A204.1 (cell line): ENCODE results near the gene RSPH1.
"Not testable (repeated sequence)": the region's sequence is repeated elsewhere in the genome, so short reads cannot be mapped to it uniquely, and the experiment has no call there.

Source experiments
- FAIRE-seq: peaks from 2 replicates; lab custom pipeline; 2012; peaks lifted over from hg19 to GRCh38; lab: Jason Lieb, UNC

The RSPH1 gene

GRCh38 chr21:42486072-42486471 is 10.0 kb downstream of the RSPH1 start:
- no peak for FAIRE-seq

GRCh38 chr21:42484966-42485365 is 11.1 kb downstream of the RSPH1 start:
- no peak for FAIRE-seq

DNA sequence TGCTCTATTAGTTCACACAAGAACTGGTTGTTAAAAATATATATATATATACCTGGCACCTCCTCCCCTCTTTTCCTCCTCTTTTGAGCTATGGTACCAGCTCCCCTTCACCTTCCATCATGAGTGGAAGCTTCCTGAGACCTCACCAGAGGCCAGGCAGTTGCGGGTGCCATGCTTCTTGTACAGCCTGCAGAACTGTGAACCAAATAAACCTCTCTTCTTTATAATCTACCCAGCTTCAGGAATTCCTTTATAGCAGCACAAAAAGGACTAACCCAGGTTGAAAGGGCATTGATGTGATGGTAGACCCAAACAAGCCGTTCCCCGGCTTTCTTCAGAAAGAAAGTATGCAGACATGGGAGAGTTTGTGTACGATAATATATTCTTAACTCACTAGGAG is 14.9 kb downstream of the RSPH1 start:
- no peak for FAIRE-seq

GRCh38 chr21:42480736-42481135 is 15.3 kb downstream of the RSPH1 start:
- no peak for FAIRE-seq

- no peak for FAIRE-seq
Measured at GRCh38 chr21:42479582-42479981, 16.4 kb downstream of the RSPH1 start.

DNA sequence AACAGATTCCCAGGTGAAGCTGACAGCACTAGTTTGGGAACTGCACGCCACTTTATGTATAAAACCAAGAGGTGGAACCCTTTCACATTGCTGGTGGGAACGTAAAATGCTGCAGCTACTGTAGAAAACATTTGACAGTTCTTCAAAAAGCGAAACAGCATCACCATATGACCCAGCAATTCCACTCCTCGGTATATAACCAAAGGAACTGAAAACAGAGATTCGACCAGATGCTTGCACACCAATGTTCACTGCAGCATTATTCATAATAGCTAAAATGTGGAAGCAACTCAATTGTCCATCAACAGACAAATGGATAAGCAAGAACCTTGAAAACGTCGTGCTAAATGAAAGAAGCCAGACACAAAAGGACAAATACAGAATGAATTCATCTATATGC is 17.5 kb downstream of the RSPH1 start:
- FAIRE-seq = no peak

DNA sequence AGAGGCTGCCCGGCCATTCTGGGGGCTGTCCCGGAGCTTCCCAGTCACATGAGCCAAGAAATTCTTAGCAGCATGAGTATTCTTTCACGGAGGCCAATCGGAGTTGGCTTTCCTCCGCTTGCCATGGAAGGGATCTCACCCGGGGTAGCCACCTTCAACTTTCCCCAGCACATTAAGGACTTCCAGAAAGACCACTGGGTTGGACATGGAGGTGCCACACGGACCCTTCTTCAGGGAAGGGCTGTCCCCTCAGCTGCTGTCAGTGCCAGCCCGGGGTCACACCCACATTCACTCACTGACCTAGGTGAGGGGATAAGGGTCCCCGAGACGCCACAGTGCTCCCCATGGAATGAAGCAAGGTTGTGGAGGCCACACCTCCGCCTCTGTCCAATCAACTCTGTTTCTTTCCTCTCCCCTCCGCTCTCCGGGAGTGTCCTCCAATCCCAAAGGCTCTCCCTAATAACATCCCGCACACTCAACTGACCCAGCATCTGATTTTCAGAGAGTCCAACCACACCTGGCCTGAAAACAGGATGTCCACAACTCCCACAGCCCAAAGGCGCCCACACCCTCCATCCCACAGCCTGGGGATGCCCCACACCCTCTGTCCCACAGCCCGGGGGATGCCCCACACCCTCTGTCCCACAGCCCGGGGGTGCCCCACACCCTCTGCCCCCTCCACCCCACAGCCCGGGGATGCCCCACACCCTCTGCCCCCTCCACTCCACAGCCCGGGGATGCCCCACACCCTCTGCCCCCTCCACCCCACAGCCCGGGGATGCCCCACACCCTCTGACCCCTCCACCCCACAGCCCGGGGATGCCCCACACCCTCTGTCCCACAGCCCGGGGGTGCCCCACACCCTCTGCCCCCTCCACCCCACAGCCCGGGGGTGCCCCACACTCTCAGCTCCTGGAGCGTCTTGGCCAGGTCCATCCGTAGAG is 19.4 kb downstream of the RSPH1 start:
- FAIRE-seq = no peak

GRCh38 chr21:42475526-42476387 is 20.3 kb downstream of the RSPH1 start:
- no peak for FAIRE-seq

DNA sequence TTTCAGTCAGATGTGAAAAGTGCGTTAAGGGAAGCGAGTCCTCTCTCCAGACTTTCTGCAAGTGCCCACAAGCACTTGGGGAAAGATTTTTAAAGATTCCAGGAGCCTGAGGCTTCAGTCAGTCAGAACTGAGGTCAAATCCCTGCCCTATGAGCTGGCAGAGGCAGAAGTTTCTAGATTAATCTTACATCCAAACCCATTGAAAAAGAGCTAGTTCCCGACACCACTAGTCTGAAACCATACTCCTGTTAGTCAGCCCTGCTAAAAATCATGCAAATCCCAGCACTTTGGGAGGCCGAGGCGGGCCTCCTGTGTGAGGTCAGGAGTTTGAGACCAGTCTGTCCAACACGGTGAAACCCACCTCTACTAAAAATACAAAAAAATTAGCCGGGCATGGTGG is 21.0 kb downstream of the RSPH1 start:
- no peak for FAIRE-seq

DNA sequence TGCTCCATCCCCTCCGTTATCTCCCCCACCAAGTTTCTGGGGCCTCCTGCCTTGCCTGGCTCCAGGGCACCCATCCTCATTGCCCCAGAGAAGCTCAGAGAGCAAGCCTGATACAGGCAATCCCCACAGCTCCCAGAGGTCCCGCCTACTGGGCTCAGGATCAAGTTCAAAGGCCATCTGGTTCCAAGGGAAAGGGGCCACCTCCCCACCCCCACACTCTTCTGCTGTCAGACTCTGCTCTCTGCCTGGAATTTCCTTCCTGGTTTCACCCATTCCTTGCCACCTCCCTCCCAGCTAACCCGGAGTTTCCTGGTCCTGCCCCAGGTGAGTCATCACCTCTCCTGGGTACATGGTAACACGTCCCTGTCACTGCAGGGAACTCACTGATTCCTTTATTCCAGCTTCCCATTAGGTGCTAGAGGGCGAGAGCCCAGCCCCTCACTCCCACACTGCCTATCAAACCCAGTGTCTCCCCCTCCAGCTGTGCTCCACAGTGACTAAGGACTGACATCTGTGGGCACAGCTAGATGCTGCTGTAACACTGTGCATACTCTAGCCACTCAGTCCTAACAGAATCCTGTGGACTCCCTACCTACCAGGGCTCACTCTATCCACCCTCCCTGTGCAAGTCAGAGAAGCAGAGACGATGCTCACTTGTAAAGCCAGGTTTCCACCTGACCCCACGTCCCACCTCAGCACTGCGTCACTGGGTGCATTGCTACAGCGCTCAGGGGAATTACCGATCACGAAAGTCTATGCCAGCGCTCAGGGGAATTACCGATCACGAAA is 21.8 kb downstream of the RSPH1 start:
- FAIRE-seq = no peak

GRCh38 chr21:42473498-42474042 is 22.5 kb downstream of the RSPH1 start:
- FAIRE-seq = no peak

GRCh38 chr21:42472521-42472920 is 23.5 kb downstream of the RSPH1 start:
- FAIRE-seq = no peak

DNA sequence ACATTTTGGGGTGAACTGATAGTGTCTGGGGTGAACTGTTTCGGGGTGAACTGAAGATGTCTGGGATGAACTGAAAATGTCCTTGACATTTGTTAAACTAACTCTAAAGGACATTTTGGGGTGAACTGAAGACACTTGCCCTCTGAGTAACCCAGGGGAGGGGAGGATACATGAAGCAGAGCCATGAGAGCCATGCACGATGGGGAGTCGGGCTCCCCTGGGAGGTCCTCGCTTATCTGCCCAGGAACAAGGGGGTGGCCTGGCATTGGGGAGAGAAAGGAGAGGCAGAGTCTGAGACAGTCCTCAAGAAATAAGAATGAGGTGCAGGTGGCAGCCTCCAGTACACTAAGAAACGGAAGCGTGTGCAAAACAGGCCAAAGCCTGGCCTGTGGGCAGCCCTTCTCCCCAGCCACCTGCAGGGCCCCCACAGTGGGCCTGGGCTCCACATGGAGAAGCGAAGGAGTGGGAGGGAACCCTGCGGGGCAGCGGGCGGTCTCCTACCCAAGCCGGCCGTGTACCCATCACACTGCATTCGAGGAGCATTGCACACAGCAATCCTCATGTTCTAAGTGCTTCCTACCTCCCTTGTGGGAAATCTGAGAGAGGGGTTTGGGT is 24.2 kb downstream of the RSPH1 start:
- FAIRE-seq = no peak

DNA sequence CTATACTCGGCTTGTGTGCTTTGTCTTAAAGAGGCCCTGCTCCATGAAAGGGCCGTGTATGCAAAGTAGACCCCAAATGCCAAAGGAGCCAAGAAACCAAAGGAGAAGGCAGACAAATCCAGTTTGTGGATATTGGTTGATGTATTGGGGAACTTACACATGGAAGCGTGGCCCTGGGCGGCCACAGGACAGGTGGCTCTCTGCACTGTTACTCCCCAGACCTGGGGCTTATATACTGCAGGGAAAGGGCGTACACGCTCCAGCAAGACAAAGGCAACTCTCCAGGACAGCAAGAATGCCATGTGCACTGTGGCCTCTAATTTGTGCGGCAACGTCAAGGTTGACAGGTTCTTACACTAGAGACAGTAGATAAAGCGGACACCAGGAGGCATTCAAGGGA is 24.8 kb downstream of the RSPH1 start:
- FAIRE-seq = no peak

GRCh38 chr21:42469726-42470125 is 26.3 kb downstream of the RSPH1 start:
- not testable (repeated sequence) for FAIRE-seq

- FAIRE-seq = no peak
Measured at GRCh38 chr21:42469272-42469671, 26.8 kb downstream of the RSPH1 start.

DNA sequence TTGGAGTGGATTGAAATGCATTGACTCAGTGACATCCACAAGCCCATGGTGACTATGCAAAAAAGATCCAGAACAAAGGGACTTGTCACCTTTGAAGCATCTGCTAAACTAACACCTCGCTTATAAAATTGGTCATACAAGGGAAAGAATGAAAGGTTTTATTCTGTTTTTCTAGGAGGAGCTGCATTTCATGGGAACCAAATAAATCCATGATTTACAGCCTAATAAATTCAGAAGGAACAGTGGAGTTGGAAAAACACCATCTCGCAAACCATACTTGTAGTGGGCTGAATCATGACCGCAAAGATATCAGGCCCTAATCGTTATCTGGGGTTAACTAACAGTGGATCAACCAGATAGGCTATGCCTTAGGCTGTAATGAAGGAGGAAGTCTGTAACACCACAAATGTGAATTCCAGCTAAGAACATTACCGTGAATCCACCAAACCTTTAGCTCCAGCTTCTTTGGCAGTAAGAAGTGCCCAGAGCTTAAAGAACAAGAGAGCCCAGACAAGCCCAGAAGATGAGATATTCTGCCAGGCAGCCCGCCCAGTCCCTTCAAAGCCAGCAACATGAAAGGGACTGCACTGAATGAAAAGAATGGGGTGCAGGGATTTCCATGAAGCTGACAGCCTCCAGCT is 27.4 kb downstream of the RSPH1 start:
- no peak for FAIRE-seq

GRCh38 chr21:42467140-42467983 is 28.7 kb downstream of the RSPH1 start:
- no peak for FAIRE-seq

- FAIRE-seq = no peak
Measured at GRCh38 chr21:42466700-42467099, 29.3 kb downstream of the RSPH1 start.

DNA sequence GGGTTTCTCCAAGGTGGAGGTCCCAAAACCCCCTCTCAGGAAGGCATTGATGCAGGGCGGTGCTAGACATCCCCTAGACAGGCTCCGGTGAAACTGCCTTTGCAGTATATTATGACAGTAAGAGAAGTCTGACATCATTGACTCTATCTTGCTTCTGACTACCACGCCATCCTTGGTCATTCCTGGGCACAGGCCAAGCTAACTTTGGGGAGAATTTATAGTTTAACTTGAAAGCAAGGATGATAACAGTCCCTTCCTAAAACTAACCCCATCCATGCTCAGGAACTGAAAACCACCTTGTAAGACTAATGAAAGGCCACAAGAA is 30.3 kb downstream of the RSPH1 start:
- no peak for FAIRE-seq
